T-cell (primary cell): ENCODE measurements around the gene HOXB2. TPM values are rescaled to one million over a fixed set of nuclear protein-coding genes. Genes with fewer than 3 reads are reported as not detected.

Source experiments
- ATAC-seq, 4 experiments: fragments of 200-7000 bp in 3 of 4; fragments of 150-1000 bp in 1 of 4; cut with Tn5 transposase; replicated peaks in 1 of 4; 1 replicate in 3 of 4; 2 replicates in 1 of 4; pipeline ENCODE4 v1.10.0; 2021; ENCODE audit warnings: moderate library complexity in 3 of 4, mild to moderate bottlenecking in 2 of 4, moderate number of reproducible peaks in 1 of 4
- CTCF ChIA-PET, 2 donors: fragments of 300-600 bp; sonication (Branson Sonifier 250); formaldehyde crosslinking; loops; one replicate each; lab custom pipeline; 2022; ENCODE audit warnings: antibody characterized with exemption in 2 of 2; lab: Charles Lee
- POLR2A ChIA-PET, 2 donors: fragments of 300-600 bp; sonication (Branson Sonifier 250); formaldehyde crosslinking; loops; one replicate each; lab custom pipeline; 2022; ENCODE audit warnings: antibody characterized with exemption in 2 of 2; lab: Charles Lee
- DNase-seq, 35 experiments: peaks; one replicate each; pipeline versions ENCODE4 v3.0.0 to v3.0.0-alpha.2; 2013 to 2023
- H3K27ac ChIP-seq: one replicate; pipeline ENCODE4 v1.5.1; 2013; ENCODE audit warnings: low read length
- H3K27me3 ChIP-seq, 2 experiments: replicated peaks in 1 of 2; 1 replicate in 1 of 2; 2 replicates in 1 of 2; pipeline versions ENCODE4 v1.6.1 to v1.7.0; 2013; ENCODE audit warnings: low read length in 1 of 2, mixed read lengths in 1 of 2; ENCODE audit not compliant: control insufficient read depth in 2 of 2, insufficient read depth in 2 of 2; ENCODE audit errors: extremely low read depth in 1 of 2
- H3K36me3 ChIP-seq, 2 donors: 1 replicate in 1 of 2; 2 replicates in 1 of 2; pipeline versions ENCODE4 v1.6.1 to v1.7.0; 2013; ENCODE audit warnings: low read length in 1 of 2; ENCODE audit not compliant: control insufficient read depth in 2 of 2, insufficient read depth in 1 of 2; ENCODE audit errors: extremely low read depth in 1 of 2
- H3K4me1 ChIP-seq, 2 experiments: 1 replicate in 1 of 2; 2 replicates in 1 of 2; pipeline versions ENCODE4 v1.6.1 to v1.7.0; 2013; ENCODE audit warnings: low read length in 2 of 2, mixed read lengths in 1 of 2; ENCODE audit not compliant: insufficient read depth in 2 of 2, control insufficient read depth in 1 of 2; ENCODE audit errors: extremely low read depth in 1 of 2
- H3K4me3 ChIP-seq, 2 donors: 1 replicate in 1 of 2; 2 replicates in 1 of 2; pipeline versions ENCODE4 v1.5.1 to v1.7.0; 2013; ENCODE audit warnings: mild to moderate bottlenecking in 2 of 2, low read length in 1 of 2, moderate library complexity in 1 of 2; ENCODE audit not compliant: control insufficient read depth in 1 of 2; ENCODE audit errors: extremely low read depth in 1 of 2
- H3K9me3 ChIP-seq: 2 replicates; pipeline ENCODE4 v1.7.0; 2013
- H3K27ac Mint-ChIP-seq, 2 donors: one replicate each; pipeline ENCODE4 v1.8.0; 2020 to 2021; ENCODE audit warnings: mild to moderate bottlenecking in 2 of 2, mixed read lengths in 2 of 2
- H3K27me3 Mint-ChIP-seq, 2 donors: one replicate each; pipeline ENCODE4 v1.8.0; 2021 to 2022; ENCODE audit warnings: mixed read lengths in 2 of 2
- H3K36me3 Mint-ChIP-seq: one replicate; pipeline ENCODE4 v1.8.0; 2021; ENCODE audit warnings: mixed read lengths
- H3K4me1 Mint-ChIP-seq, 3 donors: one replicate each; pipeline ENCODE4 v1.8.0; 2020 to 2022; ENCODE audit warnings: mixed read lengths in 3 of 3, mild to moderate bottlenecking in 1 of 3
- H3K4me3 Mint-ChIP-seq, 3 donors: one replicate each; pipeline ENCODE4 v1.8.0; 2020 to 2022; ENCODE audit warnings: mild to moderate bottlenecking in 3 of 3, mixed read lengths in 3 of 3, moderate library complexity in 3 of 3
- H3K9me3 Mint-ChIP-seq, 3 donors: one replicate each; pipeline ENCODE4 v1.8.0; 2020 to 2022; ENCODE audit warnings: mixed read lengths in 3 of 3
- WGBS: methylation state at CpG from one replicate; pipeline ENCODE4 v1.1.5; 2013; ENCODE audit warnings: missing lambda C conversion rate; ENCODE audit not compliant: insufficient coverage; 5-methylcytosine and 5-hydroxymethylcytosine counted together
- total RNA-seq, 35 experiments: library from RNA in 6 of 35; stranded (reverse) in 6 of 35; fragments of 120-200 nt in 1 of 35; gene quantifications; one replicate each; pipeline versions ENCODE4 v1.2.1 to v1.2.4 and lab custom pipeline; 2013 to 2026

The HOXB2 gene
- total RNA-seq, 5 donors from 2014 or later (not counting 1 experiment from before 2014, with no cell fraction given): 12.1 to 37.3 (median 25.6) TPM

- H3K27me3 Mint-ChIP-seq: peaks cover 10 to 15% of the 10 kb centered on the region in 2 donors
- WGBS: 30% methylated on average over 2 of the region's 12 CpGs
- H3K27ac Mint-ChIP-seq: peak overlapping the region; percentile 89 to 99
- ChIA-PET POLR2A (no interaction called here), CTCF (no interaction called here)
- peaks cover 45 to 66% (median 53%) of the 10 kb centered on the region in 3 donors for H3K4me1 Mint-ChIP-seq
- Histone ChIP-seq H3K4me1 (peaks cover 21 to 44% of the 10 kb centered on the region in 2 experiments), H3K27ac (peak overlapping the region; percentile 95), H3K27me3 (peaks cover 0 to 44% of the 10 kb centered on the region in 2 experiments), H3K9me3 (no peaks in the 10 kb centered on the region), H3K4me3 (peak overlapping the region; percentile 80 to 94), H3K36me3 (no peaks in the 10 kb centered on the region)
- DNase-seq: no peak
- ATAC-seq: peak in 2 of 4 experiments; percentile 5 to 10
- H3K9me3 Mint-ChIP-seq: no peaks in the 10 kb centered on the region
- H3K36me3 Mint-ChIP-seq: peaks cover 3% of the 10 kb centered on the region
- peak overlapping the region; percentile 90 to 98 (median 91) for H3K4me3 Mint-ChIP-seq
Observed at GRCh38 chr17:48542698-48543106, 2.2 kb downstream of the HOXB2 start.

GRCh38 chr17:48542114-48542656 lies 2.7 kb downstream of the HOXB2 start:
- 46% methylated on average over 21 of the region's 27 CpGs for WGBS
- Mint-ChIP-seq H3K27ac (peak overlapping the region; percentile 99 to 100), H3K9me3 (no peaks in the 10 kb centered on the region), H3K36me3 (peaks cover 3% of the 10 kb centered on the region), H3K4me3 (peak overlapping the region; percentile 90 to 98 (median 91)), H3K4me1 (peaks cover 40 to 63% (median 48%) of the 10 kb centered on the region in 3 donors), H3K27me3 (peaks cover 10 to 15% of the 10 kb centered on the region in 2 donors)
- ChIA-PET CTCF (interaction anchor here (0.6 to 1.1 kb wide), 2 partner anchors 46 to 183 kb away, joined by 3 read pairs; no protein-coding TSS in a partner anchor), POLR2A (interaction anchor here in 1 of 2 donors (0.6 kb wide), 1 partner anchor 38 kb away, joined by 4 read pairs; no protein-coding TSS in a partner anchor)
- DNase-seq (peak in 11 of 35 experiments; percentile 16 to 53 (median 23)), ATAC-seq (no peak)
- peaks cover 19 to 41% of the 10 kb centered on the region in 2 experiments for H3K4me1 ChIP-seq
- no peaks in the 10 kb centered on the region for H3K36me3 ChIP-seq
- peak overlapping the region; percentile 80 to 94 for H3K4me3 ChIP-seq
- peaks cover 0 to 44% of the 10 kb centered on the region in 2 experiments for H3K27me3 ChIP-seq
- H3K27ac ChIP-seq: peak overlapping the region; percentile 95
- H3K9me3 ChIP-seq: no peaks in the 10 kb centered on the region

GRCh38 chr17:48541577-48542113 lies 3.3 kb downstream of the HOXB2 start:
- no peaks in the 10 kb centered on the region for H3K9me3 Mint-ChIP-seq

GRCh38 chr17:48541036-48541576 lies 3.8 kb downstream of the HOXB2 start:
- peaks cover 12 to 30% of the 10 kb centered on the region in 2 experiments for H3K4me1 ChIP-seq
- H3K27me3 Mint-ChIP-seq: peaks cover 7 to 18% of the 10 kb centered on the region in 2 donors
- peak in 2 of 35 experiments; percentile 24 to 30 for DNase-seq

More at GRCh38 chr17:48541577-48542113, 3.3 kb downstream of the HOXB2 start:
- peaks cover 10 to 17% of the 10 kb centered on the region in 2 donors for H3K27me3 Mint-ChIP-seq
- Histone ChIP-seq H3K27me3 (peaks cover 0 to 41% of the 10 kb centered on the region in 2 experiments), H3K9me3 (no peaks in the 10 kb centered on the region), H3K36me3 (no peaks in the 10 kb centered on the region), H3K4me1 (peaks cover 17 to 35% of the 10 kb centered on the region in 2 experiments), H3K4me3 (peak overlapping the region; percentile 80 to 94), H3K27ac (peak overlapping the region; percentile 95)
- peak overlapping the region; percentile 90 to 98 (median 91) for H3K4me3 Mint-ChIP-seq
- DNase-seq (peak in 26 of 35 experiments; percentile 19 to 74 (median 38)), ATAC-seq (peak; percentile 37 to 48 (median 44))
- H3K27ac Mint-ChIP-seq: peak overlapping the region; percentile 99 to 100
- CTCF ChIA-PET: interaction anchor here (0.6 to 1.1 kb wide), 4 partner anchors 34 to 184 kb away, joined by 3 read pairs; no protein-coding TSS in a partner anchor
- POLR2A ChIA-PET: interaction anchor here (0.6 to 0.7 kb wide), 7 partner anchors 9 to 1174 kb away, joined by 3 to 4 read pairs (median 3); no protein-coding TSS in a partner anchor
- WGBS: 13% methylated on average over 27 of the region's 36 CpGs
- peaks cover 37 to 61% (median 44%) of the 10 kb centered on the region in 3 donors for H3K4me1 Mint-ChIP-seq
- peaks cover 3% of the 10 kb centered on the region for H3K36me3 Mint-ChIP-seq

GRCh38 chr17:48540213-48540612 lies 4.7 kb downstream of the HOXB2 start:
- H3K27me3 Mint-ChIP-seq: peaks cover 5 to 18% of the 10 kb centered on the region in 2 donors
- peak overlapping the region; percentile 19 to 53 (median 42) for H3K4me3 Mint-ChIP-seq
- ATAC-seq: no peak

More at GRCh38 chr17:48541036-48541576, 3.8 kb downstream of the HOXB2 start:
- CTCF ChIA-PET: interaction anchor here in 1 of 2 donors (0.6 to 1.1 kb wide), 3 partner anchors 34 to 161 kb away, joined by 3 read pairs; no protein-coding TSS in a partner anchor
- ATAC-seq: peak in 1 of 4 experiments; percentile 3
- Histone ChIP-seq H3K36me3 (no peaks in the 10 kb centered on the region), H3K4me3 (peak overlapping the region; percentile 80 to 94), H3K27ac (peak overlapping the region; percentile 95), H3K27me3 (peaks cover 0 to 37% of the 10 kb centered on the region in 2 experiments), H3K9me3 (no peaks in the 10 kb centered on the region)
- Mint-ChIP-seq H3K4me1 (peaks cover 33 to 56% (median 39%) of the 10 kb centered on the region in 3 donors), H3K36me3 (peaks cover 3% of the 10 kb centered on the region), H3K9me3 (no peaks in the 10 kb centered on the region), H3K27ac (peak overlapping the region; percentile 99 to 100), H3K4me3 (peak overlapping the region; percentile 90 to 98 (median 91))
- 31% methylated on average over 5 of the region's 12 CpGs for WGBS
- POLR2A ChIA-PET: interaction anchor here (0.6 to 1.0 kb wide), 8 partner anchors 8 to 1174 kb away, joined by 3 to 4 read pairs (median 3); partner anchors contain the start of gene SNX11 (in 1 of the 2)

More at GRCh38 chr17:48540213-48540612, 4.7 kb downstream of the HOXB2 start:
- POLR2A ChIA-PET: interaction anchor here (0.5 to 1.0 kb wide), 3 partner anchors 14 to 432 kb away, joined by 3 to 4 read pairs (median 3); partner anchors contain the start of gene SNX11 (in 1 of the 2)
- H3K27me3 ChIP-seq: peaks cover 0 to 37% of the 10 kb centered on the region in 2 experiments
- Mint-ChIP-seq H3K9me3 (no peaks in the 10 kb centered on the region), H3K36me3 (peaks cover 3% of the 10 kb centered on the region), H3K4me1 (peaks cover 27 to 47% (median 30%) of the 10 kb centered on the region in 3 donors), H3K27ac (peak overlapping the region; percentile 71 to 86)
- WGBS: no CpG with 5 or more reads among the region's 1 CpG
- DNase-seq: no peak
- no peak overlapping the region for H3K4me3 ChIP-seq
- peaks cover 5 to 22% of the 10 kb centered on the region in 2 experiments for H3K4me1 ChIP-seq
- H3K36me3 ChIP-seq: no peaks in the 10 kb centered on the region
- peak overlapping the region; percentile 34 for H3K27ac ChIP-seq
- H3K9me3 ChIP-seq: no peaks in the 10 kb centered on the region
- CTCF ChIA-PET: no interaction called here
